Neural cell (in vitro differentiated cells): ENCODE data around the gene PRUNE2. TPM values are rescaled to one million over a fixed set of nuclear protein-coding genes. Genes with fewer than 3 reads are reported as not detected.

Experiments
- H2AFZ ChIP-seq: fragments of 200-600, 300-800 bp; sonication (generic), shearing (Covaris generic); 2 replicates; pipeline ENCODE4 v1.6.0; 2014; ENCODE audit warnings: low read depth, mild to moderate bottlenecking, antibody characterized with exemption, low read length, moderate library complexity
- H3F3A ChIP-seq: fragments of 200-600 bp; shearing (Covaris generic); 2 replicates; pipeline ENCODE4 v1.6.1; 2016; ENCODE audit warnings: mild to moderate bottlenecking, moderate library complexity, mixed read lengths, antibody characterized with exemption, low read length; ENCODE audit not compliant: insufficient read depth, poor library complexity, severe bottlenecking
- H3K27ac ChIP-seq: fragments of 200-600, 300-800 bp; sonication (generic), shearing (Covaris generic); 2 replicates; pipeline ENCODE4 v1.5.1; 2014; ENCODE audit warnings: mild to moderate bottlenecking, low read length, moderate library complexity
- H3K27me3 ChIP-seq: fragments of 300-800, 200-600 bp; sonication (generic), shearing (Covaris generic); 2 replicates; pipeline ENCODE4 v1.6.0; 2014; ENCODE audit warnings: mild to moderate bottlenecking, low read depth, low read length, moderate library complexity; ENCODE audit not compliant: insufficient read depth
- H3K36me3 ChIP-seq: fragments of 300-800, 200-600 bp; sonication (generic), shearing (Covaris generic); 2 replicates; pipeline ENCODE4 v1.5.1; 2014; ENCODE audit warnings: mild to moderate bottlenecking, antibody characterized with exemption, low read length, moderate library complexity; ENCODE audit not compliant: insufficient read depth
- H3K4me2 ChIP-seq: fragments of 300-800, 200-600 bp; sonication (generic), shearing (Covaris generic); 2 replicates; pipeline ENCODE4 v1.6.0; 2014; ENCODE audit warnings: mild to moderate bottlenecking, low read length
- H3K4me3 ChIP-seq: fragments of 300-800, 200-600 bp; sonication (generic), shearing (Covaris generic); 2 replicates; pipeline ENCODE4 v1.5.1; 2014; ENCODE audit warnings: mild to moderate bottlenecking, low read length, moderate library complexity
- H3K79me2 ChIP-seq: fragments of 200-600 bp; shearing (Covaris generic); replicated peaks from 2 replicates; pipeline ENCODE4 v1.6.0; 2014; ENCODE audit warnings: mild to moderate bottlenecking, low read length, moderate library complexity; ENCODE audit not compliant: insufficient read depth
- H3K9ac ChIP-seq: fragments of 300-800, 200-600 bp; sonication (generic), shearing (Covaris generic); 2 replicates; pipeline ENCODE4 v1.6.1; 2016; ENCODE audit warnings: mild to moderate bottlenecking, low read length, mixed read lengths
- H3K9me2 ChIP-seq: fragments of 200-600 bp; shearing (Covaris generic); 2 replicates; pipeline ENCODE4 v1.6.1; 2016; ENCODE audit warnings: mild to moderate bottlenecking, low read length, mixed read lengths; ENCODE audit not compliant: insufficient read depth
- H3K9me3 ChIP-seq: fragments of 200-600, 300-800 bp; sonication (generic), shearing (Covaris generic); 2 replicates; pipeline ENCODE4 v1.6.1; 2016; ENCODE audit warnings: mild to moderate bottlenecking, mixed run types, low read length, moderate library complexity, mixed read lengths
- H4K20me1 ChIP-seq: fragments of 200-600 bp; shearing (Covaris generic); 2 replicates; pipeline ENCODE4 v1.6.1; 2016; ENCODE audit warnings: mild to moderate bottlenecking, mixed run types; ENCODE audit not compliant: insufficient read depth
- CTCF ChIP-seq: fragments of 450-650 bp; IDR thresholded peaks from 2 replicates; pipeline ENCODE4 v1.5.1; 2014; ENCODE audit warnings: antibody characterized with exemption, mild to moderate bottlenecking, moderate library complexity; ENCODE audit not compliant: poor library complexity, severe bottlenecking
- EP300 ChIP-seq: fragments of 450-650 bp; conservative IDR thresholded peaks from 2 replicates; pipeline ENCODE4 v1.6.1; 2014; ENCODE audit warnings: antibody characterized with exemption, mild to moderate bottlenecking, moderate library complexity; ENCODE audit not compliant: poor library complexity, severe bottlenecking
- EZH2 ChIP-seq: fragments of 200-600, 300-800 bp; shearing (Covaris generic), sonication (generic); IDR thresholded peaks from 2 replicates; pipeline ENCODE4 v1.6.1; 2014; ENCODE audit warnings: antibody characterized with exemption, low read length, borderline replicate concordance, mild to moderate bottlenecking; ENCODE audit not compliant: insufficient read depth, poor library complexity, severe bottlenecking
- MXI1 ChIP-seq: fragments of 450-650 bp; conservative IDR thresholded peaks from 2 replicates; pipeline ENCODE4 v1.6.1; 2014; ENCODE audit warnings: antibody characterized with exemption, mild to moderate bottlenecking; ENCODE audit not compliant: poor library complexity, severe bottlenecking
- POLR2AphosphoS5 ChIP-seq: IDR thresholded peaks from 2 replicates; pipeline ENCODE4 v1.6.1; 2012
- RAD21 ChIP-seq: fragments of 450-650 bp; conservative IDR thresholded peaks from 2 replicates; pipeline ENCODE4 v1.6.1; 2014; ENCODE audit warnings: antibody characterized with exemption, mild to moderate bottlenecking, moderate library complexity
- REST ChIP-seq: IDR thresholded peaks from 2 replicates; pipeline ENCODE4 v1.6.1; 2012; ENCODE audit warnings: borderline replicate concordance
- SMC3 ChIP-seq: fragments of 450-650 bp; conservative IDR thresholded peaks from 2 replicates; pipeline ENCODE4 v1.6.1; 2014; ENCODE audit warnings: antibody characterized with exemption, mild to moderate bottlenecking, moderate library complexity; ENCODE audit not compliant: poor library complexity
- TAF1 ChIP-seq: IDR thresholded peaks from 2 replicates; pipeline ENCODE4 v1.6.1; 2012; ENCODE audit warnings: low read depth
- polyA plus RNA-seq: library from polyadenylated mRNA; depleted of rRNA; stranded (reverse); fragments of >200 nt; gene quantifications from 2 replicates; pipeline ENCODE4 v1.2.3, GENCODE V29; 2014

The PRUNE2 gene
- polyA plus RNA-seq, 1 donor from 2014 or later, result 9.7 TPM

GRCh38 chr9:76598981-76599380 lies 306.9 kb downstream of the PRUNE2 start:
- TF ChIP-seq TAF1, result no peak
- TF ChIP-seq REST, result no peak
- TF ChIP-seq CTCF, result no peak
- no peak for TF ChIP-seq EP300
- TF ChIP-seq SMC3, result no peak
- no peak for TF ChIP-seq EZH2
- no peak for TF ChIP-seq RAD21
- TF ChIP-seq MXI1, result no peak
- no peak for TF ChIP-seq POLR2AphosphoS5
- Histone ChIP-seq H3K9me2 (no peaks in the 10 kb centered on the region), H4K20me1 (no peaks in the 10 kb centered on the region)

GRCh38 chr9:76595645-76596044 lies 310.3 kb downstream of the PRUNE2 start:
- Histone ChIP-seq H3K9ac (no peak overlapping the region), H3K36me3 (no peaks in the 10 kb centered on the region), H3F3A (no peaks in the 10 kb centered on the region), H3K4me2 (no peak overlapping the region), H3K9me3 (no peaks in the 10 kb centered on the region), H2AFZ (no peak overlapping the region), H3K4me3 (no peak overlapping the region), H3K27ac (no peak overlapping the region), H3K79me2 (no peaks in the 10 kb centered on the region), H3K9me2 (no peaks in the 10 kb centered on the region), H4K20me1 (no peaks in the 10 kb centered on the region), H3K27me3 (no peaks in the 10 kb centered on the region)
- no peak for TF ChIP-seq MXI1
- TF ChIP-seq CTCF, result no peak
- no peak for TF ChIP-seq SMC3
- no peak for TF ChIP-seq EZH2
- TF ChIP-seq RAD21, result no peak
- no peak for TF ChIP-seq EP300
- no peak for TF ChIP-seq TAF1
- TF ChIP-seq POLR2AphosphoS5, result no peak
- TF ChIP-seq REST, result no peak

More at GRCh38 chr9:76598981-76599380, 306.9 kb downstream of the PRUNE2 start:
- no peaks in the 10 kb centered on the region for H3K79me2 ChIP-seq
- H3K4me3 ChIP-seq, result no peak overlapping the region
- no peaks in the 10 kb centered on the region for H3F3A ChIP-seq
- H3K4me2 ChIP-seq, result no peak overlapping the region
- no peaks in the 10 kb centered on the region for H3K9me3 ChIP-seq
- H2AFZ ChIP-seq, result no peak overlapping the region
- H3K36me3 ChIP-seq, result no peaks in the 10 kb centered on the region
- H3K27ac ChIP-seq, result no peak overlapping the region
- no peak overlapping the region for H3K9ac ChIP-seq
- no peaks in the 10 kb centered on the region for H3K27me3 ChIP-seq
